Stimulated activated CD4-positive, alpha-beta T cell treated with anti-CD3 and anti-CD28 coated beads, TNF-alpha, amount 100 ng/mL, for 24 hours (primary cell): Measurements from ENCODE around the gene NLRP12.
A peak's percentile ranks its signal among the peaks of the same experiment; 100 is the strongest.
"Not testable (repeated sequence)": the region's sequence is repeated elsewhere in the genome, so short reads cannot be mapped to it uniquely, and the experiment has no call there.

Experiments
- DNase-seq, 3 experiments: peaks; one replicate each; pipeline ENCODE4 v3.0.0-alpha.2; 2020; ENCODE audit warnings: low read depth in 3 of 3

Gene NLRP12

GRCh38 chr19:53840241-53840640 is 16.1 kb upstream of the NLRP12 start:
- not testable (repeated sequence) for DNase-seq

GRCh38 chr19:53838446-53838845 is 14.3 kb upstream of the NLRP12 start:
- not testable (repeated sequence) for DNase-seq

DNA sequence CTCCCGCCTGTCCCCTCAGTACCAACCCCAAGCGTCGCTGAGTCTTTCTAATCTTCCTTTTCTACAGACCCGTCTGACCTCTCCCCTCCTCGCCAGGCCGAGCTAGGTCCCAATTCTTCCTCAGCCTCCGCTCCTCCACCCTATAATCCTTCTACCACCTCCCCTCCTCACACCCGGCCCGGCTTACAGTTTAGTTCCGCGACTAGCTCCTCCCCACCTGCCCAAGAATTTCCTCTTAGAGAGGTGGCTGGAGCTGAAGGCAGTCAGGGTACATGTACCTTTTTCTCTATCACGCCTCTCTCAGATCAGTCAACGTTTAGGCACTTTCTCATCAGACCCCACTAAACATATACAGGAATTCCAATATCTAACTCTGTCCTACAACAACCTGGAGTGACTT is 8.7 kb upstream of the NLRP12 start:
- DNase-seq = not testable (repeated sequence)

GRCh38 chr19:53828531-53828930 is 4.4 kb upstream of the NLRP12 start:
- DNase-seq = no peak

DNA sequence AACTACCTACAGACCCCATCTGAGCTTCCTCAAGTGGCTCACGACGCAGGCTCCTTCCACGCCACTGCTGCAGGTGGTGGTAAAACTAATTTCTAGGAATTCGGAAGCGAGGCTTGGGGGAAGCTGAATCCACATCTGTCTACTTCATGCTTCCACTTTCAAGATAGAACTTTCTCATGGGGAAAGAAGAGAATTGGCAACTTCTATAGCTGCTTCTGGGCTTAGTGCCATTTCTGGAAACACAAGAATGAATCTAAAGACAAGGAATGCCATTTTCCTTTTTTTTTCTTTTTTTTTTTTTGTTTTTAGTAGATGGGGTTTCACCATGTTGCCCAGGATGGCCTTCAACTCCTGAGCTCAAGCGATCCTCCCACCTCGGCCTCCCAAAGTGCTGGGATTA is 2.8 kb upstream of the NLRP12 start:
- no peak for DNase-seq

GRCh38 chr19:53823380-53824120 is 564 bp downstream of the NLRP12 start:
- no peak for DNase-seq

DNA sequence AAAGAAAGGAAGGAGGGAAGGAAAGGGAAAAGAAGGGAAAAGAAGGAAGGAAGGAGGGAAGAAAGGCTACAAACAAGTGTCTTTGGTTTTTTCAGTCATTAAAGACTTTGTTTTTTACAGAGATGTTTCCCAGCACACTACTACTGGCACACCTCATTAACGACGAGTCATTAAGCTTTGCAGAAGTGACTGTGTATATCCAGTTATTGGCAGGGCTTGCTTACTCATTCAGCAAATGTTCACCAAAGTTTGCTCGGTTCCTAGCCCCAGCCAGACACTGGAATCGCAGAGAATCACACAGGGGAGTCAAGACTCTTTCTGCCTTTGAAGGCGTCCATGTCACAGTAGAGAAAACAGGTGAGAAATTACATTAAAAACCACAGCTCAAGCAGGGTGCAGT is 4.3 kb downstream of the NLRP12 start:
- no peak for DNase-seq

DNA sequence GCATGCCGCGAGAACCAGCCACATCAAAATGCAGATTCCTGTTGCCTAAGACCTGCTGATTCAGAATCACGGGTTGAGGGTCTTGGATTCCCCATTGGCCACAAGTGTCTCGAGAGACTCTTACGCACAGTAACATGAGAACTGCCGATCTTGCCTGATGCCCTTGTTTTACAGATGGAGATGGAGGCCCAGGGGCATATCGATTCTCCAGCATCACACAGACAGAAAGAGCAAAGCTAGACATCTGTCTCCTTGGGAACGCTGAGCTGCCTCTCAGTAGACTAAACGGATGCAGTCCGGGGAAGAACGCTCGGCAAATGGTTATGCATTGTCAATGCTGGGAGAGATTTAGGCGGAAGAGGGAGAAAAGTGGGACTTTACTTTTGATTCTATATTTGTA is 5.4 kb downstream of the NLRP12 start:
- DNase-seq = no peak

DNA sequence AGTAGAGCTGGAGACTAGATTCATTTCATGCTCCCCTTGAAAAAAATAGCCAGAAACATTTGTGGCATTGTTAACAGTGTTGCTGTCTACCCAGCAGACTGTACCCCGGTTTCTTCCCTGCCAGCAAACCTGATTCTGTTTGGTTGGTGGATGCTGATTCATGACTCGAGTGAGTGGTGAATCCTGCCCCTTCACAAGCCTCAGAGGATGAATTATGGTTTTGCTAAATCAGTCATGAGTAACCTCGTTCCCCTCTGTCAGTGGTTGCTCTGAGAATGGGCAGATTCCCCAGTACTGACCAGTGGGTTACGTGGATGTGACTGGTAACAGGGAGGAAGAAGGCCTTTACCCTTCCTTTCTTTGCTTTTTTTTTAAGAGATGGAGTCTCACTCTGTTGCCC is 10.1 kb downstream of the NLRP12 start:
- DNase-seq = no peak

GRCh38 chr19:53812335-53812734 is 11.8 kb downstream of the NLRP12 start:
- DNase-seq = no peak

DNA sequence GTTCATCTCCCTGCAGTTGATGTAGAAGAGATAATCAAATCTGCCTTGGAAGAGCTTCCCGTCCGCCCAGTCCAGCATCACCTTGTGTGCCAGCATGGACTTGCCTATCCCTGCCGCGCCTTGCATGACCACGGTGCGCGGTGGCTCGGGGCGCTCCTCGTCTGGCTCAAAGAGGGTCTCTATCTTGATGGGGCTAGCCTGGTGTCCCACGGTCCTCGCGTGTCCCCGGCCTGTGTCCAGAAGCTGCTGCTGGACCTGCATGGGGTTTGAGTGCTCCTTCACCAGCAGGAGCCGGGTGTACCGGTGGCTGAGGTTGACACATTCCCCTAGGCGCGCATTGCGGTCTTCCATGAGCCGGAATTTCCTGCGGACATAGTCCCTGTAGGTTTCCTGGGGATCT is 13.2 kb downstream of the NLRP12 start:
- no peak for DNase-seq

- no peak for DNase-seq
Measured at GRCh38 chr19:53810187-53810546, 13.9 kb downstream of the NLRP12 start.

DNA sequence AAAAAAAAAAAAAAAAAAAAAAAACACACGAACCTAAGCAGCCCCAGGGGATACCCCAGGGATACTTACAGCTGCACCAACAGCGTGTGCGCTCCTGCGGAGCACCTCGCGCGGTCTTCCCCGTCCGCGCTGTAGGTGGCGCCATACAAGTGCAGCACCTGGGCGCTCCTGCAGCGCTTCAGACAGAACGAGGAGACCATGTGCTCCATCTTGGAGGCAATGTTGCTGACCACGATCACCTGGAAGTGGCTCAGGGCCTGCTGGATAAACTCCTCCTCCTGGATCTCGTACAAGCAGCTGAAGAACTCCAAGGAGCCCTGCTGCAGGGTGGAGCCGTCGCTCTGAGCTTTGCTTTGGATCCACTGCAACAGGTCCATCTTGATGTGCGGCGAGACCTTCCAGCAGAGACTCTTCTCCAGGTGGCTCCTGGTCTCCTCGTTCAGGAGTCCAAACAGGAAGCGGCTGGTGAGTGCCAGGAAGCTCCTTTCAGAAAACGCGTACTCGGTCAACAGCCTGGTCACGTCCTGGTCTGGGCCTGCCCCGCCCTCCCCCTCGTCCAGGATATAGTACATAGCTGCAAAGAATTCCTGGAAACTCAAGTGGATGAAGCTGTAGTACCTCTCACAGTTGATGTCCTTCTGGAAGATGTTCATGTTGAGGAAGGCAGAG is 14.5 kb downstream of the NLRP12 start:
- no peak for DNase-seq

GRCh38 chr19:53808710-53809125 is 15.4 kb downstream of the NLRP12 start:
- no peak for DNase-seq

DNA sequence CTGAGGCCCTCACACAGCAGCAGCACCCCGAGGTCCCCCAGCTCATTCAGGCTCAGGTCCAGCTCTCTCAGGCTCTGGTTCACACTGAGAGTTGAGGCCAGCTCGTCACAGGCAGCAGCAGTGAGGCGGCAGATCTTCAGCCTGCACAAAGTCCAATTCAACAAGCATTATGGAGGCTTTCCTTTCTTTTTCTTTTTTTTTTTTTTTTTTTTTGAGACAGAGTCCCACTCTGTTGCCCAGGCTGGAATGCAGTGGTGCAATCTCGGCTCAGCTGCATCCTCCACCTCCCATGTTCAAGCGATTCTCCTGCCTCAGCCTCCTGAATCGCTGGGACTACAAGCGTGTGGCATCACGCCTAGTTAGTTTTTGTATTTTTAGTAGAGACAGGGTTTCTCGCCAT is 22.9 kb downstream of the NLRP12 start:
- no peak for DNase-seq

DNA sequence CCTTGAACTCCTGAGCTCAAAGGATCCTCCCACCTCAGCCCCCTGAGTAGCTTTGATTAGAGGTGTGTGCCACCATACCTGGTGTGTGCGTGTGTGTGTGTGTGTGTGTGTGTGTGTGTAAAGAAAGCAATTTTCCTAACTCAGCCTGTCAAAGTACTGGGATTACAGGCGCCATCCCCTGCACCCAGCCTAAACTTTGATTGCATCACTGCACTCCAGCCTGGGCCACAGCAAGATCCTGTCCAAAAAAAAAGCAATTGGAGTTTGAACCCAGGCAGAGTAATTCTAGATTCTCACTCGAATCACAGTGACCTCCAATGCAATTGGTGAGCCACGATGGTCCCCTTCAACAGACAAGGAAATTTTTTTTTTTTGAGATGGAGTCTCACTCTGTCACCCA is 29.1 kb downstream of the NLRP12 start:
- no peak for DNase-seq

DNA sequence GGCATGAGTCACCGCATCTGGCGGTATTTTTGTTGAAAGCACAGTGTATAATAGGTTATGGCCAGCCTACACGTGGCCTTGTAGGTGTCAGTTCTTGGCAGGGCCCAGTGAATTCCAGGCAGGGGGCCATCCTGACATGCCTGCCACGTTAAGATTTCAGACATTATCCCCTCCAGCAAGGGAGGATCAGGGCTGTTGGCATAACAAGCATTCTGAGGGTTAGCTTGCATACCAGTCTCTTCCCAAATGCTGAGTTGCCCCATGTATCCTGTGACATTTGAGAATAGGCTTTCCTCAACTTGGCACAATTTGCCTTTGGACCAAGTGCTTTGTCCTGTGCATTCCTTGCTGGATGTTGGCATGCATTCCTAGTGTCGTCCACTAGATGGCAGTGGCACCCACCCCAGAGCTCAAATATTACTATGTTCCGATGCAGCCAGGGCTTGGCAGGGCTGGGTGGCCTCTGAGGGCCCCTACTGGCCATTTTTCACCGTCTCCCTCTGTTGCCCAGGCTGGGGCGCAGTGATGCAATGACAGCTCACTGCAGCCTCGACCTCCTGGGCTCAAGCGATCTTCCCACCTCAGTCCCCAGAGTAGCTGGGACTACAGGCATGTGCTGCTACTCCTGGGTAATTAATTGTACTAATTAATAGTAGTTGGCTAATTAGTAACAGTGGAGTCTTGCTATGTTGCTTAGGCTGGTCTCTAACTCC is 31.2 kb downstream of the NLRP12 start:
- DNase-seq = peak; percentile 52 to 76 (median 62)

DNA sequence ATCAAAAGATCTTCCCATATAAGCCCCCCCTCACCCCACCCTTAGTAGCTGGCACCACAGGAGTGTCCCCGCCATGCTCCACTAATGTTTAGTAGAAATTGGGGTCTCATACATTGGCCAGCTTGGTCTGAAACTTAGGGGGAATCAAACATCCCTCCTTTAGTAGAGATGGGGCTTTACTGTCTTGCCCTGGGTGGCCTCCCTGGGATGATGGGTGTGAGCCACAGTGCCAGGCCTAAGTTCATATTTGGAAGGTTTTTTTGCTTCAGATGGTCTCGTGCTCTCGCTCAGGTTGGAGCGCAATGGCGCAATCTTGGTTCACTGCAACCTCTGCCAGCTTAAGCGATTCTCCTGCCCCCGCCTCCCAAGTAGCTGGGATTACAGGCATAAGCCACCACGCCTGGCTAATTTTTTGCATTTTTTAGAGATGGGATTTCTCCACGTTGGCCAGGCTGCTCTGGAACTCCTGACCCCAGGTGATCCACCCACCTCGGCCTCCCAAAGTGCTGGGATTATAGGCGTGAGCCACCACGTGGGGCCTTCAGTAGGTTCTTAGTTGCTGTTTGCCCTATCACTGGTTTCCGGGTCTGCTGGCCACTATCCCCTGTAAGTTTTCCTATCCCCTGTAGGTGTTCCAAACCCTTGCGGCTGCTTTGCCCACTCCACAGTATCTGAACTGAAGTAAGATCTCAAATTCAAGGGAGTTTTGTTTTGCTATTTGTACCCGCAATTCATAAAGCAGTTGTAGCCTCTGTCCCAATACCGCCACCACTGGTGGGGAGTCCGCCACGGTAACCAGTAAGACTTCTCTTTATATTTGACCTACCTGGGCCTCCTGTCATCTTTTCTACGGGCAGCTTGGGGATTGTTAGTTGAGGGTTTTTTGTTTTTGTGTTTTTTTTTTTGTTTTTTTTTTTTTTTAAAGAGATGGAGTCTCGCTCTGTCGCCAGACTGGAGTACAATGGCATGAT is 34.1 kb downstream of the NLRP12 start:
- no peak for DNase-seq

DNA sequence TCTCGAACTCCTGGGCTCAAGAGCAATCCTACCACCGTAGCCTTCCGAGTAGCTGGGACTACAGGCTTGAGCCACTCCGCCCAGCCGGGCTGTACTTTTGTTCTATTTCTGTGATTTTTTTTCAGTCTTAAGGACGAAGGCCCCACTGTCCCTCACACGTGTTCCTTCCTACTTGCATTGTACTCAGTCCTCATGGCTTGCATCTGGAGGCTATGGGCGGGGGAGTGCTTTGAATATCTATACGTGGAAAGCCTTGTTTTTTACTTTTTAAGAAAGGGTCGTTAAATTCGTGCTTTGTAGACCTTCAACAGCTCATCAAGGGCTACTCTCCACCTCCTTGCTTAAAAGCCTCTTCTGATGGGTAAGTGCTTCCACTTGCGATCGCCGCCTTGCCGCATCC is 36.8 kb downstream of the NLRP12 start:
- no peak for DNase-seq

DNA sequence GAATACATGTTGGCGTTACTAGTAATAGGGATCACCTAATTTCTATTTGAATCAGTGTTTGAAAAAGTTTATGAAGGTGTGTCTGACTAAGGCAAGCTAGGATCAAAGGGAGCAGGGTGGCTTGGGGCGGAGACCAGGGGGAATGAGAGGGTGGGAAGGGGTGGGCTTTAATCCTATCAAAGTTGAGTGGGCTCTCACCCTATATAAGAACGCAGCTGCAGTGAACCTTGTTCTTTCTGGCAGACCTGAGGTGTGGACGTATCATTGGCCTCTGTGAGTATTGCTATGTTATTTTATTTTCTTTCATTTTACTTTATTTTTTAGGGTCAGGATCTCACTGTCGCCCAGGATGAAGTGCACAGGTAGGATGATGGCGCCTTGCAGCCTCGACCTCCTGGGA is 37.4 kb downstream of the NLRP12 start:
- no peak for DNase-seq

DNA sequence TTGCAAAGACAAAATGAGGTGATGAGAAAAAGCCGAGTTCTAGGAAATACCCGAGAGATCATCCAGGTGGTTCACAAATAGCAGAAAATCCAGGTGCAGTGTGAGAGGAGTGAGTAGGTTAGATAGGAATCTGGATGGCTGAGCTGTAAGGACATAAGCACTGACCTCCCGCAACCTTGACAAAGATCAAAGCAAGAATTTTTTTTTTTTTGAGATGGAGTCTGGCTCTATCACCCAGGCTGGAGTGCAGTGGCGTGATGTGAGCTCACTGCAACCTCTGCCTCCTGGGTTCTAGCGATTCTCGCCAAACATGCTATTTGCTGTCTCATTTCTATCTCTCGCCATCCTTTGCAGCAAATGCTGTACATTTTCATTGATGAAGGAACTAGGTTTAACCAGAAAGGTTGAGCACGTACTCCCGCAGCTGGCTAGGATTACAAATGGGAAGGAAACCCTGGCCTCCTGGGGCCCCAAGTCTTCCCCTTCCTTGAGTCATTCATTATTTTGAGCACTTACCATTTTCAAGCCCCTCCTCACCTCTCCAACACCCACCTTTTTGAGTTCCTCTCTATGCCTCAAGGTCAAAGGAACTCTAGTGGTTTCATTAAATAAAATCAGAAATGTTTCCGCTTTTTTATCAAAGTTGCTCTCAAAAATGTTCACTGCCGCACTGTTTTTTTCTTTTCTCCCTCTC is 38.8 kb downstream of the NLRP12 start:
- no peak for DNase-seq
